Measurements from ENCODE around the gene RAB6A. TPM values are rescaled to one million over a fixed set of nuclear protein-coding genes. Genes with fewer than 3 reads are reported as not detected.

RAB6A gene
- total and polyA plus RNA-seq, 2 donors (not counting 3 experiments of a cell fraction or from before 2014, with no cell fraction given), result 45.0 to 130 TPM

DNA sequence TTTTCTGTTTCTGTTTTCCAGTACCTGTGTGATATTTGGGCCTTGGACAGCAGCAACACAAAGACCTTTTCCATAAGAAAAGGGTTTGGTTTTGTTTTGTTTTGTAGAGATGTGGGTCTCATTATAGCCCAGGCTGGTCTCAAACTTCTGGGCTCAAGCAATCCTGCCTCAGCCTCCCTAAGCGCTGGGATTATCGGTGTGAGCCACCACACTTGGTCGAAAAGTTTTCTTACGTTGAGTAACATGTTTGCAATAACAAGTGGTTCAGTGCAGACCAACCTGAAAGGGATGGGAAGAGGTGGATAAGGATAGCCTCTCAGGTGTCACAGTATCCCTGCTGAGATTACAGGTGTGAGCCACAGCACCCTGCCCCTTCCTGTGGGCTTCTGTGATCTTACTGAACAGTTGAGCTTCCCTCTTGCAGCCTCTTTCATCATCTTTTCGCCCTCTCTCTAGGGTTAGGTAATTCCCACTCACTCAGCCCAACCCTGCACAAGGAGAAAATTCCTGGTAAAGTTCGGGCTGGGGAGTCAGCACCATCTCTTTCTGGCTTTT is 23.3 kb upstream of the RAB6A start:
- ChIA-PET POLR2A (no interaction called here), CTCF (interaction anchor here (1.7 to 1.9 kb wide), 3 partner anchors 19 to 148 kb away, joined by 4 to 11 read pairs (median 7); partner anchors contain the start of gene RAB6A)
- no peak for DNase-seq (ENCODE audit: low read depth, low spot score)
- Histone ChIP-seq H3K36me3 (ENCODE audit: control insufficient read depth in 2 of 2, extremely low read depth in 1 of 2, insufficient read depth in 2 of 2, low read length in 2 of 2) (no peaks in the 10 kb centered on the region), H3K9me1 (replicated peaks; ENCODE audit: control insufficient read depth, extremely low read depth, insufficient read depth, low read length) (no peaks in the 10 kb centered on the region), H3K9me3 (replicated peaks; ENCODE audit: control insufficient read depth, insufficient read depth, low read length) (no peaks in the 10 kb centered on the region), H3K4me2 (ENCODE audit: insufficient read depth, low read length) (no peak overlapping the region), H3K27me3 (ENCODE audit: control insufficient read depth in 2 of 2, insufficient read depth in 2 of 2, low read length in 2 of 2) (no peaks in the 10 kb centered on the region), H3K27ac (ENCODE audit: insufficient read depth, low read depth, low read length) (no peak overlapping the region), H3K9ac (replicated peaks; ENCODE audit: extremely low read depth, insufficient read depth, low read length) (no peak overlapping the region), H3K4me1 (ENCODE audit: control insufficient read depth, extremely low read depth, insufficient read depth, low read length) (peaks cover 13% of the 10 kb centered on the region), H3K79me2 (ENCODE audit: control insufficient read depth, insufficient read depth, low read length) (peaks cover 6% of the 10 kb centered on the region), H4K20me1 (replicated peaks; ENCODE audit: control insufficient read depth, extremely low read depth, insufficient read depth, low read length) (no peaks in the 10 kb centered on the region), H2AFZ (ENCODE audit: low read depth, low read length) (no peak overlapping the region), H3K4me3 (replicated peaks in 1 of 3; ENCODE audit: insufficient read depth in 1 of 3, low read depth in 1 of 3, low read length in 3 of 3) (no peak overlapping the region)
- no TSS peak for BruUV-seq (replicated peaks)
- intact Hi-C loops (cut with micrococcal nuclease), result no loop called here
- dilution Hi-C loops (cut with MboI; ENCODE audit: extremely low pct_ligation_motif_present, low sequenced_read_pairs), result no loop called here
- no peak for FAIRE-seq
- TF ChIP-seq MAX (IDR thresholded peaks at IDR 0.05; ENCODE audit: insufficient read depth, insufficient read length) (no peak), GATA2 (IDR thresholded peaks at IDR 0.05; ENCODE audit: insufficient read depth, insufficient read length, low read depth, low read length) (no peak), EZH2 (IDR thresholded peaks at IDR 0.05; ENCODE audit: borderline replicate concordance, low read depth, low read length, severe bottlenecking) (no peak), MYC (IDR thresholded peaks at IDR 0.05; ENCODE audit: low read depth, low read length) (no peak), POLR2A (IDR thresholded peaks at IDR 0.05; ENCODE audit: low read depth, low read length) (no peak), JUN (IDR thresholded peaks at IDR 0.05; ENCODE audit: borderline replicate concordance, insufficient read depth, insufficient read length, low read depth) (no peak), POLR2AphosphoS5 (IDR thresholded peaks at IDR 0.05; ENCODE audit: insufficient read depth, low read depth, low read length) (no peak), FOS (IDR thresholded peaks at IDR 0.05; ENCODE audit: borderline replicate concordance, insufficient read depth, low read length) (no peak)
- TF ChIP-seq, protein P1, sequence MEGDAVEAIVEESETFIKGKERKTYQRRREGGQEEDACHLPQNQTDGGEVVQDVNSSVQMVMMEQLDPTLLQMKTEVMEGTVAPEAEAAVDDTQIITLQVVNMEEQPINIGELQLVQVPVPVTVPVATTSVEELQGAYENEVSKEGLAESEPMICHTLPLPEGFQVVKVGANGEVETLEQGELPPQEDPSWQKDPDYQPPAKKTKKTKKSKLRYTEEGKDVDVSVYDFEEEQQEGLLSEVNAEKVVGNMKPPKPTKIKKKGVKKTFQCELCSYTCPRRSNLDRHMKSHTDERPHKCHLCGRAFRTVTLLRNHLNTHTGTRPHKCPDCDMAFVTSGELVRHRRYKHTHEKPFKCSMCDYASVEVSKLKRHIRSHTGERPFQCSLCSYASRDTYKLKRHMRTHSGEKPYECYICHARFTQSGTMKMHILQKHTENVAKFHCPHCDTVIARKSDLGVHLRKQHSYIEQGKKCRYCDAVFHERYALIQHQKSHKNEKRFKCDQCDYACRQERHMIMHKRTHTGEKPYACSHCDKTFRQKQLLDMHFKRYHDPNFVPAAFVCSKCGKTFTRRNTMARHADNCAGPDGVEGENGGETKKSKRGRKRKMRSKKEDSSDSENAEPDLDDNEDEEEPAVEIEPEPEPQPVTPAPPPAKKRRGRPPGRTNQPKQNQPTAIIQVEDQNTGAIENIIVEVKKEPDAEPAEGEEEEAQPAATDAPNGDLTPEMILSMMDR (IDR thresholded peaks at IDR 0.05; ENCODE audit: extremely low read depth in 1 of 2, insufficient read depth in 1 of 2, low read depth in 1 of 2, low read length in 2 of 2), result no peak
